H1 (cell line): Measurements from ENCODE around the gene ADGRG2. TPM values are rescaled to one million over a fixed set of nuclear protein-coding genes. Genes with fewer than 3 reads are reported as not detected.

Source experiments
- CTCF ChIA-PET: fragments of 300-600 bp; sonication (Branson Sonifier 250); formaldehyde crosslinking; loops from one replicate; lab custom pipeline; 2021; ENCODE audit not compliant: partially characterized antibody; lab: Charles Lee
- POLR2A ChIA-PET: fragments of 300-600 bp; sonication (Branson Sonifier 250); formaldehyde crosslinking; loops from one replicate; lab custom pipeline; 2021; ENCODE audit warnings: inconsistent platforms; ENCODE audit not compliant: partially characterized antibody; lab: Charles Lee
- DNase-seq, 2 experiments: peaks; one replicate each; pipeline versions ENCODE4 v3.0.0 to v3.0.0-alpha.2; 2010 to 2022; ENCODE audit warnings: low spot score in 2 of 2, low read depth in 1 of 2, mixed read lengths in 1 of 2
- FAIRE-seq: peaks from 2 replicates; lab custom pipeline; 2011; peaks lifted over from hg19 to GRCh38; lab: Jason Lieb, UNC
- H2AFZ ChIP-seq: 2 replicates; pipeline ENCODE4 v1.8.1; 2012; ENCODE audit warnings: low read length, inconsistent platforms
- H2AK5ac ChIP-seq: 2 replicates; pipeline ENCODE4 v1.6.1; 2013; ENCODE audit warnings: low read depth, low read length
- H2BK120ac ChIP-seq: replicated peaks from 2 replicates; pipeline ENCODE3; 2013; ENCODE audit warnings: low read depth, low read length, inconsistent platforms
- H2BK12ac ChIP-seq: 2 replicates; pipeline ENCODE4 v1.6.1; 2013; ENCODE audit warnings: low read depth, low read length
- H2BK15ac ChIP-seq: 2 replicates; pipeline ENCODE4 v1.6.1; 2013; ENCODE audit warnings: low read length
- H2BK20ac ChIP-seq: 2 replicates; pipeline ENCODE4 v1.6.1; 2013; ENCODE audit warnings: low read length
- H2BK5ac ChIP-seq: 2 replicates; pipeline ENCODE4 v1.6.1; 2013; ENCODE audit warnings: low read depth, low read length
- H3K14ac ChIP-seq: 2 replicates; pipeline ENCODE4 v1.6.1; 2013; ENCODE audit warnings: inconsistent platforms; ENCODE audit not compliant: insufficient read length
- H3K18ac ChIP-seq: 2 replicates; pipeline ENCODE4 v1.6.1; 2013; ENCODE audit warnings: low read length; ENCODE audit errors: extremely low read depth
- H3K23ac ChIP-seq: 2 replicates; pipeline ENCODE4 v1.6.1; 2013; ENCODE audit warnings: inconsistent platforms; ENCODE audit not compliant: insufficient read length
- H3K23me2 ChIP-seq: 2 replicates; pipeline ENCODE4 v1.6.1; 2013; ENCODE audit warnings: low read depth, low read length
- H3K27ac ChIP-seq: 2 replicates; pipeline ENCODE4 v1.6.1; 2011; ENCODE audit warnings: low read depth, low read length, inconsistent platforms
- H3K27me3 ChIP-seq, 4 experiments: replicated peaks in 1 of 4; 1 replicate in 1 of 4; 2 replicates in 3 of 4; pipeline versions ENCODE4 v1.6.1 to v1.8.1; 2011 to 2013; ENCODE audit warnings: low read length in 3 of 4, mild to moderate bottlenecking in 3 of 4, inconsistent platforms in 2 of 4, mixed read lengths in 2 of 4, moderate library complexity in 1 of 4; ENCODE audit not compliant: control insufficient read depth in 3 of 4, insufficient read depth in 3 of 4; ENCODE audit errors: extremely low read depth in 1 of 4
- H3K36me3 ChIP-seq, 4 experiments: 2 replicates each; pipeline versions ENCODE4 v1.6.1 to v1.8.1; 2011 to 2013; ENCODE audit warnings: mild to moderate bottlenecking in 4 of 4, low read length in 3 of 4, moderate library complexity in 2 of 4, control low read depth in 1 of 4, inconsistent platforms in 1 of 4; ENCODE audit not compliant: insufficient read depth in 4 of 4, control insufficient read depth in 2 of 4
- H3K4ac ChIP-seq: replicated peaks from 2 replicates; pipeline ENCODE3; 2013; ENCODE audit warnings: low read length, low read depth, mixed read lengths, inconsistent platforms; ENCODE audit not compliant: insufficient read length
- H3K4me1 ChIP-seq, 4 experiments: replicated peaks in 1 of 4; 1 replicate in 1 of 4; 2 replicates in 3 of 4; pipeline versions ENCODE4 v1.6.1 to v1.8.1; 2011 to 2013; ENCODE audit warnings: low read length in 3 of 4, inconsistent platforms in 2 of 4, mixed read lengths in 1 of 4; ENCODE audit not compliant: insufficient read depth in 4 of 4, control insufficient read depth in 3 of 4
- H3K4me2 ChIP-seq, 2 experiments: 2 replicates each; pipeline versions ENCODE4 v1.6.1 to v1.8.1; 2011 to 2013; ENCODE audit warnings: low read depth in 2 of 2, low read length in 2 of 2, control low read depth in 1 of 2, inconsistent platforms in 1 of 2, mild to moderate bottlenecking in 1 of 2; ENCODE audit not compliant: insufficient read depth in 1 of 2
- H3K4me3 ChIP-seq, 4 experiments: fragments of 200-600, 300-600 bp in 1 of 4; sonication (generic), shearing (Covaris generic), sonication (Bioruptor Twin) in 1 of 4; 2 replicates each; pipeline versions ENCODE4 v1.5.1 to v1.8.1; 2011 to 2016; ENCODE audit warnings: low read length in 4 of 4, low read depth in 3 of 4, control low read depth in 2 of 4, inconsistent platforms in 2 of 4, mild to moderate bottlenecking in 2 of 4, mixed read lengths in 1 of 4, moderate library complexity in 1 of 4; ENCODE audit not compliant: insufficient read depth in 2 of 4; ENCODE audit errors: extremely low read depth in 1 of 4
- H3K56ac ChIP-seq: replicated peaks from 2 replicates; pipeline ENCODE3; 2013; ENCODE audit warnings: low read depth, mild to moderate bottlenecking, mixed read lengths, low read length, inconsistent platforms; ENCODE audit not compliant: insufficient read length
- H3K79me1 ChIP-seq: 2 replicates; pipeline ENCODE4 v1.6.1; 2013; ENCODE audit warnings: low read depth, low read length, control low read depth
- H3K79me2 ChIP-seq, 2 experiments: 2 replicates each; pipeline versions ENCODE4 v1.6.1 to v1.8.1; 2012 to 2013; ENCODE audit warnings: low read length in 2 of 2, mild to moderate bottlenecking in 2 of 2, inconsistent platforms in 1 of 2; ENCODE audit not compliant: insufficient read depth in 2 of 2, control insufficient read depth in 1 of 2
- H3K9ac ChIP-seq, 4 experiments: replicated peaks in 1 of 4; 1 replicate in 1 of 4; 2 replicates in 3 of 4; pipeline versions ENCODE4 v1.6.1 to v1.8.1; 2011 to 2013; ENCODE audit warnings: low read depth in 3 of 4, low read length in 3 of 4, control low read depth in 2 of 4, mild to moderate bottlenecking in 2 of 4, moderate library complexity in 2 of 4, inconsistent platforms in 1 of 4; ENCODE audit errors: extremely low read depth in 1 of 4
- H3K9me3 ChIP-seq, 2 experiments: 2 replicates each; pipeline versions ENCODE4 v1.6.1 to v1.8.1; 2012 to 2013; ENCODE audit warnings: mild to moderate bottlenecking in 2 of 2, moderate library complexity in 2 of 2, control low read depth in 1 of 2, inconsistent platforms in 1 of 2, low read depth in 1 of 2, low read length in 1 of 2, mixed read lengths in 1 of 2; ENCODE audit not compliant: insufficient read depth in 2 of 2
- H4K20me1 ChIP-seq, 2 experiments: replicated peaks in 1 of 2; 2 replicates each; pipeline versions ENCODE3 to v1.8.1; 2011 to 2013; ENCODE audit warnings: inconsistent platforms in 2 of 2, low read length in 2 of 2, mild to moderate bottlenecking in 1 of 2; ENCODE audit not compliant: insufficient read depth in 2 of 2, control insufficient read depth in 1 of 2
- H4K5ac ChIP-seq: 2 replicates; pipeline ENCODE4 v1.6.1; 2013; ENCODE audit warnings: low read length, low read depth, mixed read lengths, inconsistent platforms; ENCODE audit not compliant: insufficient read length
- H4K8ac ChIP-seq: 2 replicates; pipeline ENCODE4 v1.8.0; 2013; ENCODE audit warnings: mild to moderate bottlenecking, moderate library complexity, low read length, inconsistent platforms; ENCODE audit not compliant: insufficient read depth; ENCODE audit errors: extremely low read depth
- H4K91ac ChIP-seq: replicated peaks from 2 replicates; pipeline ENCODE3; 2013; ENCODE audit warnings: low read length, mixed read lengths, inconsistent platforms; ENCODE audit not compliant: insufficient read length
- CTBP2 ChIP-seq: IDR thresholded peaks from 2 replicates; pipeline ENCODE4 v1.7.0; 2011; ENCODE audit warnings: borderline replicate concordance, mild to moderate bottlenecking, moderate library complexity, mixed read lengths, low read length; ENCODE audit not compliant: insufficient read depth, insufficient read length
- TAF1 ChIP-seq: IDR thresholded peaks from 2 replicates; pipeline ENCODE4 v1.6.1; 2011; ENCODE audit warnings: mild to moderate bottlenecking, low read depth, low read length
- WGBS, 2 experiments: shearing (Covaris generic) in 1 of 2; methylation state at CpG; one replicate each; pipeline versions ENCODE4 v1.1.6 to v1.1.7; 2013 to 2015; ENCODE audit warnings: low lambda C conversion rate in 2 of 2, mixed read lengths in 2 of 2, inconsistent platforms in 1 of 2, low coverage in 1 of 2, missing lambda C conversion rate in 1 of 2; ENCODE audit not compliant: insufficient replicate concordance in 2 of 2, insufficient coverage in 1 of 2, insufficient read length in 1 of 2; ENCODE audit errors: extremely low coverage in 1 of 2, missing lambda C conversion rate in 1 of 2; 5-methylcytosine and 5-hydroxymethylcytosine counted together
- polyA plus RNA-seq, 7 experiments: library from polyadenylated mRNA; depleted of rRNA in 3 of 7; stranded (reverse) in 5 of 7; unstranded in 2 of 7; fragments of >200 nt in 5 of 7; fragments of 200-250 nt in 2 of 7; gene quantifications; 1 replicate in 5 of 7; 2 replicates in 1 of 7; 4 replicates in 1 of 7; pipeline versions ENCODE4 v1.2.1 to v1.2.3, GENCODE V29; 2011 to 2013; ENCODE audit warnings: missing spikeins in 2 of 7, mixed read lengths in 2 of 7
- total RNA-seq: library from RNA; stranded (reverse); fragmentation: NEBNext Ultra II Directional; extraction: Animal tissue kit (Norgen Biotek cat#: 25700); gene quantifications from 2 replicates; pipeline ENCODE4 v1.2.1, GENCODE V29; 2021

ADGRG2 gene
- total and polyA plus RNA-seq, 2 of the 8 experiments (the other 6 are each of a cell fraction or from before 2014, with no cell fraction given), result 8.9 to 13.3 TPM

DNA sequence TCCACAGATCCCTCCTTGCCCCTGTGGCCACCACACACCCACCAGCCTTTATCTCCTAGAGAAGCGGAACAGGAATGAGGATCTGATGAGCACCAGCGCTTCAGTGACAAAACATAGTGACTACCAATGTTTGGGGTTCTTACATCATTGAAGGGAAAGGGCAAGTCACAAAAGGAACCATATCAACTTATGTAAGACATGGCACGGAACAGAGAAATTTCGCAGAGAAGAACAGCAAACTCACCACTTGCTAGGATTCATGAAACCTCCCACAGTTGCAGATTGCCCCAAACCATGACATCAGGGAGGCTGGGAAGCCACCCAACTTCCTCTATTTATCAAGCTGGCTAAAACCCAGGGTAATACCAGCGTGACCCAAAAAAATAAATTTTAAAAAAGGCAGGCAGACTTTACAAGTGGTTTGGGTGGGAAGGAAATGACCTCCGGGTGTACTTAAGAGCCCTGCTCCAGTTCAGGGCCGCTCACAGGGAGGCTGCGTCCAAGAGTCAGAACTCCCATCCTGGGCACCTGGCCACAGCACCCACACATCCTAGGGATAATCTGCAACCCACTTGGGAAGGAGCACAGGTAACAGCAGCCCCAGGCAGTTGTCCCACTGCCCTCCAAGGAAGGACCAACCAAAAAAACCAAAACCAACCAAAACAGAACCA is 36.0 kb downstream of the ADGRG2 start:
- Histone ChIP-seq H3K27ac (no peak overlapping the region), H3K4me3 (no peak overlapping the region), H3K4ac (no peak overlapping the region), H3K4me2 (no peak overlapping the region), H3K56ac (no peak overlapping the region), H3K4me1 (no peaks in the 10 kb centered on the region), H3K18ac (no peak overlapping the region), H3K23ac (no peak overlapping the region), H4K5ac (no peak overlapping the region), H4K20me1 (no peaks in the 10 kb centered on the region), H3K9ac (no peak overlapping the region), H3K14ac (no peak overlapping the region), H2BK120ac (no peak overlapping the region), H3K36me3 (peaks cover 0 to 3% (median 0%) of the 10 kb centered on the region in 4 experiments; a peak in 1 of 8 replicates), H2AFZ (no peak overlapping the region), H3K9me3 (peaks cover 4 to 8% of the 10 kb centered on the region in 2 experiments; a peak in 2 of 4 replicates), H3K23me2 (no peaks in the 10 kb centered on the region), H3K79me2 (no peaks in the 10 kb centered on the region), H3K27me3 (no peaks in the 10 kb centered on the region), H2BK20ac (no peak overlapping the region), H2AK5ac (no peak overlapping the region), H2BK5ac (no peak overlapping the region), H4K91ac (no peak overlapping the region), H4K8ac (no peak overlapping the region), H2BK15ac (no peak overlapping the region), H3K79me1 (no peaks in the 10 kb centered on the region), H2BK12ac (no peak overlapping the region)
- DNase-seq, result no peak
- FAIRE-seq, result no peak
- CTCF ChIA-PET, result interaction anchor here (1.4 kb wide), 1 partner anchor 11 kb away, joined by 4 read pairs; no protein-coding TSS in a partner anchor
- POLR2A ChIA-PET, result no interaction called here
- WGBS, 2 experiments, result 93% methylated on average over 8 of the region's 8 CpGs; no CpG with 5 or more reads in 1 of the 2 experiments
- TF ChIP-seq CTBP2, result no peak
- no peak for TF ChIP-seq TAF1
